ENCODE data around the gene PLIN3. TPM values are rescaled to one million over a fixed set of nuclear protein-coding genes. Genes with fewer than 3 reads are reported as not detected.

PLIN3 gene
- total and polyA plus RNA-seq, 2 of the 4 experiments (the other 2 are of a cell fraction), result 147 to 246 TPM

GRCh38 chr19:4911786-4912672, 44.6 kb upstream of the PLIN3 start (continued):
- TF ChIP-seq CHD1 (IDR thresholded peaks at IDR 0.05; ENCODE audit: low read depth, low read length) (0 out of 2 replicates have a peak, but pooled peaks have one; percentile 68), SMC3 (IDR thresholded peaks at IDR 0.05; ENCODE audit: low read depth, low read length) (peak; percentile 80), NFE2L2 (IDR thresholded peaks at IDR 0.05; ENCODE audit: low read depth, low read length) (no peak), FOS (IDR thresholded peaks at IDR 0.05; ENCODE audit: low read depth, low read length) (peak; percentile 94), POLR2A (IDR thresholded peaks at IDR 0.05; ENCODE audit: low read depth, low read length) (peak; percentile 46; the same call in 1 of the 2 replicates)

Measured in IMR-90 (cell line).